Left ventricle myocardium superior (tissue), 1 donor: Measurements from ENCODE around the gene ANKRD33B. TPM values are rescaled to one million over a fixed set of nuclear protein-coding genes. Genes with fewer than 3 reads are reported as not detected.

Source experiments
- ATAC-seq: fragments of 200-7000 bp; cut with Tn5 transposase; one replicate; pipeline ENCODE4 v1.9.1; 2020; ENCODE audit warnings: mild to moderate bottlenecking, moderate library complexity
- DNase-seq: peaks from one replicate; pipeline ENCODE4 v3.0.0-alpha.2; 2020
- intact Hi-C: fragments of 100-400 bp; cut with micrococcal nuclease; formaldehyde crosslinking; loops from one replicate; pipeline ENCODE4 v1.11.0; 2022
- total RNA-seq: library from RNA; stranded (reverse); fragmentation: NEBNext Ultra II Directional; extraction: Animal tissue kit (Norgen Biotek cat#: 25700); gene quantifications from one replicate; pipeline ENCODE4 v1.2.1, GENCODE V29; 2021
- donor health status: DM: no; HTN: yes; CAD: no; lungs with severe emphysema.

ANKRD33B gene
- total RNA-seq, 1 donor from 2014 or later: 6.7 TPM

- ATAC-seq: peak; percentile 28
- intact Hi-C loops: loop anchor here (5.0 kb wide), 1 partner anchor 416 kb away; no protein-coding TSS in a partner anchor
- DNase-seq: no peak
Measured at GRCh38 chr5:10695759-10696543, 132.1 kb downstream of the ANKRD33B start.

- intact Hi-C loops: loop anchor here (5.0 kb wide), 1 partner anchor 413 kb away; no protein-coding TSS in a partner anchor
- DNase-seq (no peak), ATAC-seq (no peak)
Measured at GRCh38 chr5:10699281-10699874, 135.5 kb downstream of the ANKRD33B start.

- ATAC-seq (no peak), DNase-seq (no peak)
- intact Hi-C loops: loop anchor here (5.0 kb wide), 1 partner anchor 412 kb away; no protein-coding TSS in a partner anchor
Measured at GRCh38 chr5:10699987-10700386, 136.1 kb downstream of the ANKRD33B start.

GRCh38 chr5:10700516-10700915, 136.6 kb downstream of the ANKRD33B start:
- intact Hi-C loops: no loop called here
- DNase-seq: no peak
- no peak for ATAC-seq

GRCh38 chr5:10701567-10702039, 137.7 kb downstream of the ANKRD33B start:
- no peak for DNase-seq
- ATAC-seq: peak; percentile 41
- intact Hi-C loops: no loop called here

- ATAC-seq: peak; percentile 28
- intact Hi-C loops: no loop called here
- no peak for DNase-seq
Measured at GRCh38 chr5:10702040-10702629, 138.3 kb downstream of the ANKRD33B start.

GRCh38 chr5:10702911-10703491, 139.1 kb downstream of the ANKRD33B start:
- intact Hi-C loops: no loop called here
- no peak for DNase-seq

GRCh38 chr5:10703676-10704075, 139.8 kb downstream of the ANKRD33B start:
- ATAC-seq (peak; percentile 63), DNase-seq (peak; percentile 62)
- intact Hi-C loops: no loop called here

More at GRCh38 chr5:10702911-10703491, 139.1 kb downstream of the ANKRD33B start:
- peak; percentile 85 for ATAC-seq

- DNase-seq (no peak), ATAC-seq (no peak)
- intact Hi-C loops: no loop called here
Measured at GRCh38 chr5:10704949-10705621, 141.2 kb downstream of the ANKRD33B start.

- intact Hi-C loops: no loop called here
Measured at GRCh38 chr5:10705747-10706146, 141.9 kb downstream of the ANKRD33B start.

GRCh38 chr5:10706326-10706725, 142.5 kb downstream of the ANKRD33B start:
- DNase-seq (no peak), ATAC-seq (no peak)
- intact Hi-C loops: no loop called here

More at GRCh38 chr5:10705747-10706146, 141.9 kb downstream of the ANKRD33B start:
- ATAC-seq (no peak), DNase-seq (no peak)

Other genes starting within 250 kb of the ANKRD33B start
- gene MARCHF6, start 210.4 kb upstream of the ANKRD33B start, total RNA-seq: 165 TPM
- gene ROPN1L, start 122.2 kb upstream of the ANKRD33B start, total RNA-seq: 0.20 TPM
- gene DAP, start 197.2 kb downstream of the ANKRD33B start, total RNA-seq: 16.9 TPM